ENCODE data around the gene TGM2. TPM values are rescaled to one million over a fixed set of nuclear protein-coding genes. Genes with fewer than 3 reads are reported as not detected.
A peak's percentile ranks its signal among the peaks of the same experiment; 100 is the strongest.

TGM2 gene
- total RNA-seq, 4 donors from 2014 or later, result 31.4 to 216 (median 145) TPM

DNA sequence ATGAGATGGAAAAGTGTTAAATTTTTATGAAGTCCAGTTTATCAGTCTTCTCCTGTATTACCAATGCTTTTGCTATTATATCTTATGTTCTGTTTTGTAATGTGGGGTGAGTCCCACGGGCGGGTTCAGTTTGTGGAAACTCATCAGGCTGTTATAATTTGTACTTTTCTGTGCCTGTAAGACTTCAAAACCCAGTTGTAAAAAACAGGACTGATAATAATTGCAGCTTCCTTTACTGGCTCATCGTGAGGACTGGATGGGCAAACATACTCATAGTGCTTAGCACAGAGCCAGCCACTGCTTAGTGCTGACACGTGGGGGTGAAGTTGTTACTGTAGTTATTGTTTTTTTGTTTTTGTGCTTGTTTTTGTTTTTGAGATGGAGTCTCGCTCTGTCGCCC is 45.6 kb downstream of the TGM2 start:
- Histone ChIP-seq H3K4me1 (peaks cover 0 to 9% (median 0%) of the 10 kb centered on the region in 4 donors), H3K4me3 (no peak overlapping the region), H3K27ac (no peak overlapping the region), H3K27me3 (no peaks in the 10 kb centered on the region), H3K9me3 (no peaks in the 10 kb centered on the region), H3K36me3 (no peaks in the 10 kb centered on the region)
- TF ChIP-seq CTCF (IDR thresholded peaks at IDR 0.05), result no peak
- TF ChIP-seq POLR2A (IDR thresholded peaks at IDR 0.05), result no peak
- DNase-seq, result peak in 2 of 3 donors; percentile 8 to 19

DNA sequence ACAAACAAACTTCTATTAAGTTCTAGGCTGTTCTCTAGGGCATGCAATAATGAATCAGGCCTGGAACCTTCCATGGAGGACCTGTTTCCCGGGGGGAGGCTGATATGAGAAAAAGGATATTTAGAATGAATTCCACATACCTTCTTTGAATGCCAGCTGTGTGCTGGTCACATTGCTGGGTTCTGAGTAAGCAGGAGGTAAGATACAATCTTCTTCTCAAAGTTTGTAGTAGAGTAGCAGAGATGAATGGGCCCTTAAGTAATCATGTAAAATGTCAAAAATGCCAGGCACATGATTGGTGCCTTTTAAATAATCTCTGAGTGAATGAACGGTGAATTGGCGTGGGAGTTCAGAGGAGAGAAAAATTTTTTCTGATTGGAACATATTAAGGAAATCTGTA is 47.4 kb downstream of the TGM2 start:
- Histone ChIP-seq H3K27ac (no peak overlapping the region), H3K9me3 (no peaks in the 10 kb centered on the region), H3K36me3 (no peaks in the 10 kb centered on the region), H3K27me3 (no peaks in the 10 kb centered on the region), H3K4me3 (no peak overlapping the region), H3K4me1 (peaks cover 0 to 1% (median 0%) of the 10 kb centered on the region in 4 donors)
- no peak for DNase-seq
- TF ChIP-seq CTCF (IDR thresholded peaks at IDR 0.05) (no peak), POLR2A (IDR thresholded peaks at IDR 0.05) (no peak)

- Histone ChIP-seq H3K4me1 (no peaks in the 10 kb centered on the region), H3K27me3 (no peaks in the 10 kb centered on the region), H3K9me3 (no peaks in the 10 kb centered on the region), H3K4me3 (no peak overlapping the region), H3K36me3 (no peaks in the 10 kb centered on the region), H3K27ac (no peak overlapping the region)
- TF ChIP-seq POLR2A (IDR thresholded peaks at IDR 0.05), result no peak
- no peak for TF ChIP-seq CTCF (IDR thresholded peaks at IDR 0.05)
- no peak for DNase-seq
Observed at GRCh38 chr20:38117205-38117604, 47.9 kb downstream of the TGM2 start.

DNA sequence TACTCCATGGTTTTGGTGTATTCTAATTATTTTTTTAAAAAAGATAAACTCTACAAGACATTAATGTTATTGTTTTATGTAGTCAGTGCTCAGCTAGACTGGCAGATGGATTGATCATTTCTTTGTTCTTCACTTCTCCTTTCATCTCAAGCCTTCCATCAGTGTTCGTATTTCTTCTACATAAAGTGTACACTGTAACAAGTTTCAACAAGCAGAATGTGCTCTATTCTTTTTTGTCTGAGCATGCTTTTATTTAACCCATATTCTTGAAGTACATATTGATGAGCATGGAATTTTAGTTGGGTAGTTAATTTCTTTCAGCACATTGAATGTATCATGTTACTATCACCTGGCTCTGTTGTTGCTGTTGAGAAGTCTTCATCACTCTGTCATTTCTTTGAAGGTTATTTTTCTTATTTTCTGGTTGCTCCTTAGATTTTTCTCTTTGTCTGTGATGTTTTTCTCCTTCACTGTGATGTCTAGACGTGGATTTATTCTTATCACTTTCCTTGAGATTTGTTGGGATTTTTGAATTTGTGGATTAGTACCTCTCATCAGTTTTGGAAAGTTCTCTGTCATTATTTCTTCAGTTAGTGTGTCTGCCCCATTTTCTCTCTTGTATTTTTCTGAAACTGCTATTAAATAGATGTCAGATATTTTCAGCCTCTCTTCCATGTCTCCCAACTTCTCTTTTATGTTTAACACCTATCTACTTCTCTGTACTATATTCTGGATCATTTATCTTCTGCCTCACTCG is 48.5 kb downstream of the TGM2 start:
- peaks cover 0 to under 1% (median 0%) of the 10 kb centered on the region in 4 donors for H3K4me1 ChIP-seq
- H3K9me3 ChIP-seq, result no peaks in the 10 kb centered on the region
- no peak overlapping the region for H3K27ac ChIP-seq
- H3K27me3 ChIP-seq, result no peaks in the 10 kb centered on the region
- no peaks in the 10 kb centered on the region for H3K36me3 ChIP-seq
- no peak overlapping the region for H3K4me3 ChIP-seq
- TF ChIP-seq CTCF (IDR thresholded peaks at IDR 0.05) (no peak), POLR2A (IDR thresholded peaks at IDR 0.05) (no peak)
- DNase-seq, result no peak

- no peaks in the 10 kb centered on the region for H3K27me3 ChIP-seq
- no peak for DNase-seq
- no peaks in the 10 kb centered on the region for H3K36me3 ChIP-seq
- H3K4me1 ChIP-seq, result peaks cover 0 to 7% (median 0%) of the 10 kb centered on the region in 4 donors
- H3K27ac ChIP-seq, result no peak overlapping the region
- H3K9me3 ChIP-seq, result no peaks in the 10 kb centered on the region
- no peak overlapping the region for H3K4me3 ChIP-seq
- no peak for TF ChIP-seq POLR2A (IDR thresholded peaks at IDR 0.05)
- TF ChIP-seq CTCF (IDR thresholded peaks at IDR 0.05), result no peak
Observed at GRCh38 chr20:38115896-38116295, 49.2 kb downstream of the TGM2 start.
